Measurements from ENCODE around the gene CDC25A. TPM values are rescaled to one million over a fixed set of nuclear protein-coding genes. Genes with fewer than 3 reads are reported as not detected.

The CDC25A gene
- total and polyA plus RNA-seq, 2 of the 8 experiments (the other 6 are each of a cell fraction or from before 2014, with no cell fraction given) = 20.7 to 62.1 TPM

DNA sequence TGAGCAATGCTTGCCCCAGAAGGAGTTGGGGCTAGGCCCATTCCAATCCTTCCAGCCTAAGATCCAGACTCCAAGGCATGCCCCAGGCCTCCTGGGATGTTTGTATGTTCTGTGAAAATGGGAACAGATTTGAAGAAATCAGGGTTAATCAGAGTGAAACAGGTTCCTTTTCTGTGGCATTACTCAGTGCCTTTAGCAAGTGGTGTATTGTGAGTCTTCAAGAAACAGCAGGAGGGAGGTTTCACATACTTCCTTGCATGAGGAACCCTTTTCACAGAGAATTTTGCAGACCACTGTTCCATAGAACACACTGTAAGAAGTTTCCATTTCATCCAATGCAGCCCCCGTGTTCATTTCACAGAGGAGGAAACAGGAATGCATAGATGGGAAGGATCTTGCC lies 8.4 kb upstream of the CDC25A start:
- no peak overlapping the region for H2BK120ac ChIP-seq (replicated peaks; ENCODE audit: low read depth, low read length)
- H3K14ac ChIP-seq (ENCODE audit: insufficient read length) = no peak overlapping the region
- H3K4me2 ChIP-seq (ENCODE audit: insufficient read depth in 1 of 2, low read depth in 2 of 2, low read length in 2 of 2) = no peak overlapping the region
- 0 out of 2 replicates have a peak overlapping the region, but pooled peaks have one; percentile 20 for H2AFZ ChIP-seq (ENCODE audit: low read length)
- no peak for DNase-seq (ENCODE audit: low read depth in 1 of 2, low spot score in 2 of 2)
- H4K20me1 ChIP-seq (replicated peaks in 1 of 2; ENCODE audit: control insufficient read depth in 1 of 2, insufficient read depth in 2 of 2, low read length in 2 of 2) = no peaks in the 10 kb centered on the region
- no peak overlapping the region for H2BK12ac ChIP-seq (ENCODE audit: low read depth, low read length)
- no peaks in the 10 kb centered on the region for H3K9me3 ChIP-seq (ENCODE audit: insufficient read depth in 2 of 2, low read depth in 1 of 2, low read length in 1 of 2)
- H3K79me2 ChIP-seq (ENCODE audit: control insufficient read depth in 1 of 2, insufficient read depth in 2 of 2, low read length in 2 of 2) = no peaks in the 10 kb centered on the region
- no peak overlapping the region for H2BK15ac ChIP-seq (ENCODE audit: low read length)
- H3K27ac ChIP-seq (ENCODE audit: low read depth, low read length) = no peak overlapping the region
- H4K5ac ChIP-seq (ENCODE audit: insufficient read length, low read depth, low read length) = no peak overlapping the region
- no peak overlapping the region for H3K4me3 ChIP-seq (ENCODE audit: extremely low read depth in 1 of 4, insufficient read depth in 2 of 4, low read depth in 3 of 4, low read length in 4 of 4)
- no peak overlapping the region for H4K91ac ChIP-seq (replicated peaks; ENCODE audit: insufficient read length, low read length)
- H3K56ac ChIP-seq (replicated peaks; ENCODE audit: insufficient read length, low read depth, low read length) = no peak overlapping the region
- no peak overlapping the region for H2BK5ac ChIP-seq (ENCODE audit: low read depth, low read length)
- ChIA-PET CTCF (ENCODE audit: partially characterized antibody) (interaction anchor here (0.6 to 1.9 kb wide), 2 partner anchors 120 to 236 kb away, joined by 4 read pairs; no protein-coding TSS in a partner anchor), POLR2A (ENCODE audit: partially characterized antibody) (interaction anchor here (1.0 to 1.2 kb wide), 2 partner anchors 28 to 30 kb away, joined by 3 read pairs; no protein-coding TSS in a partner anchor)
- H3K23me2 ChIP-seq (ENCODE audit: low read depth, low read length) = no peaks in the 10 kb centered on the region
- H3K23ac ChIP-seq (ENCODE audit: insufficient read length) = no peak overlapping the region
- H3K18ac ChIP-seq (ENCODE audit: extremely low read depth, low read length) = no peak overlapping the region
- no peak overlapping the region for H2BK20ac ChIP-seq (ENCODE audit: low read length)
- H4K8ac ChIP-seq (ENCODE audit: extremely low read depth, insufficient read depth, low read length) = no peak overlapping the region
- no peaks in the 10 kb centered on the region for H3K79me1 ChIP-seq (ENCODE audit: low read depth, low read length)
- 100% methylated on average over 1 of the region's 1 CpG; no CpG with 5 or more reads in 1 of the 2 experiments for WGBS, 2 experiments (ENCODE audit: extremely low coverage in 1 of 2, insufficient coverage in 1 of 2, insufficient read length in 1 of 2, insufficient replicate concordance in 2 of 2, low coverage in 1 of 2, low lambda C conversion rate in 2 of 2, missing lambda C conversion rate in 1 of 2)
- peaks cover 0 to 6% (median 4%) of the 10 kb centered on the region in 4 experiments; a peak in 5 of 7 replicates for H3K4me1 ChIP-seq (replicated peaks in 1 of 4; ENCODE audit: control insufficient read depth in 3 of 4, insufficient read depth in 4 of 4, low read length in 3 of 4)
- H2AK5ac ChIP-seq (ENCODE audit: low read depth, low read length) = no peak overlapping the region
- no peak overlapping the region for H3K4ac ChIP-seq (replicated peaks; ENCODE audit: insufficient read length, low read depth, low read length)
- H3K36me3 ChIP-seq (ENCODE audit: control insufficient read depth in 2 of 4, insufficient read depth in 4 of 4, low read length in 3 of 4) = no peaks in the 10 kb centered on the region
- no peaks in the 10 kb centered on the region for H3K27me3 ChIP-seq (replicated peaks in 1 of 4; ENCODE audit: control insufficient read depth in 3 of 4, extremely low read depth in 1 of 4, insufficient read depth in 3 of 4, low read length in 3 of 4)
- no peak overlapping the region for H3K9ac ChIP-seq (replicated peaks in 1 of 4; ENCODE audit: extremely low read depth in 1 of 4, low read depth in 3 of 4, low read length in 3 of 4)
- FAIRE-seq = no peak
- TF ChIP-seq TEAD4 (IDR thresholded peaks at IDR 0.05; ENCODE audit: low read depth, low read length) (no peak), HDAC6 (IDR thresholded peaks at IDR 0.05; ENCODE audit: low read depth, low read length) (no peak), JUND (IDR thresholded peaks at IDR 0.05; ENCODE audit: low read length) (no peak), GTF2F1 (IDR thresholded peaks at IDR 0.05; ENCODE audit: borderline replicate concordance, low read depth, low read length) (no peak), CTCF (IDR thresholded peaks at IDR 0.05; ENCODE audit: control extremely low read depth in 1 of 3, insufficient read depth in 1 of 3, low read depth in 1 of 3, low read length in 3 of 3) (no peak), TAF7 (optimal IDR thresholded peaks at IDR 0.05; ENCODE audit: borderline replicate concordance, low read depth, low read length) (no peak), TCF12 (IDR thresholded peaks at IDR 0.05; ENCODE audit: low read depth, low read length) (no peak)

All from H1 (cell line).